ENCODE measurements around the gene PRR13. TPM values are rescaled to one million over a fixed set of nuclear protein-coding genes. Genes with fewer than 3 reads are reported as not detected.

The PRR13 gene
- polyA plus RNA-seq, 1 of the 3 experiments (the other 2 are of a cell fraction), result 58.5 TPM

DNA sequence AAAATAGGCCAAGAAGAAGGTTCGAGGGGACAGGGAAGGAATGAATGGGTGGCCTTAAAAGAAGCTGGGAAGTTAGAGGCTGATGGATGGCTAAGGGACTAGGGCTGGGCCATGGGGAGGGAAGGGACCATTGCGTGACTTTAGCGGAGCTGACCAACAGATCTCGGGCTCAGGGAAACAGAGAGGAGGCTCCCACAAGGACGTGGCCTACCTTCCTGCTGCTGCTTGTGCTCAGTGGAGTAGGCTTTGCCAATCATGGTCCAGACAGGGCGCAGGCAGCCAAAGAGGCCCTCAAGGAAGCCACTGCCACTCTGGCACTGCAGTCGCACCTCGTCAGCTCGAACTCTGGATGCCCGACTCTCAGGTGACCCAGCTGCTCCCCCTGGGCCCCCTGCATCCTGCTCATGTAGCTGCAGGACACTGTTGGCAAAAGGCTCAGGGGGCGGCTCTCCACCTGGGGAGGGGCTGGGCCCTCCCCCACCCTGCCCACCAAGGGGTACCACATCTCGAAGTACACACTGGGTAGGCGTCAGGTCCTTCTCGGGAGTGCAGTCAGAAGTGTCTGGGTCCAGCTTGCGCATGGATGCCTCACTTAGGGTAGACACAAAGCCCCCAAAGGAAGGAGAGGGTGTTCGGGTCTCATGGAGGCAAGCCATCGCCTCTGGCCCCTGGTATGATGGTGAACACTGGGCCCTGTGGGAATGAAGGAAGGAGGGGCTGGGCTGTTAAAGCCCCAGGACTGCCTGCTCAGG lies 45.4 kb downstream of the PRR13 start:
- peaks cover 0 to 2% of the 10 kb centered on the region in 2 experiments; a peak in 1 of 4 replicates for H3K4me1 ChIP-seq (ENCODE audit: control insufficient read depth in 1 of 2, insufficient read depth in 2 of 2, low read depth in 1 of 2, low read length in 1 of 2)
- H3K9me3 ChIP-seq, result no peaks in the 10 kb centered on the region
- CTCF ChIA-PET, result interaction anchor here (1.2 to 2.9 kb wide), 2 partner anchors 11 to 22 kb away, joined by 3 to 13 read pairs; no protein-coding TSS in a partner anchor
- H3K9ac ChIP-seq, result no peak overlapping the region
- TF ChIP-seq POLR2AphosphoS5 (IDR thresholded peaks at IDR 0.05; ENCODE audit: low read depth, low read length) (no peak), FOXM1 (IDR thresholded peaks at IDR 0.05; ENCODE audit: low read depth) (no peak), GABPA (IDR thresholded peaks at IDR 0.05; ENCODE audit: low read depth) (no peak), EP300 (IDR thresholded peaks at IDR 0.05; ENCODE audit: borderline replicate concordance in 1 of 2, low read depth in 1 of 2, low read length in 1 of 2) (no peak), SMC3 (IDR thresholded peaks at IDR 0.05; ENCODE audit: low read depth, low read length) (no peak), TCF12 (IDR thresholded peaks at IDR 0.05) (no peak), TEAD4 (IDR thresholded peaks at IDR 0.05; ENCODE audit: borderline replicate concordance, insufficient read depth) (no peak), RFX5 (IDR thresholded peaks at IDR 0.05; ENCODE audit: low read length) (no peak), RAD21 (IDR thresholded peaks at IDR 0.05; ENCODE audit: low read length) (no peak), CHD2 (IDR thresholded peaks at IDR 0.05; ENCODE audit: low read length, partially characterized antibody) (no peak)
- TF ChIP-seq, protein P1, sequence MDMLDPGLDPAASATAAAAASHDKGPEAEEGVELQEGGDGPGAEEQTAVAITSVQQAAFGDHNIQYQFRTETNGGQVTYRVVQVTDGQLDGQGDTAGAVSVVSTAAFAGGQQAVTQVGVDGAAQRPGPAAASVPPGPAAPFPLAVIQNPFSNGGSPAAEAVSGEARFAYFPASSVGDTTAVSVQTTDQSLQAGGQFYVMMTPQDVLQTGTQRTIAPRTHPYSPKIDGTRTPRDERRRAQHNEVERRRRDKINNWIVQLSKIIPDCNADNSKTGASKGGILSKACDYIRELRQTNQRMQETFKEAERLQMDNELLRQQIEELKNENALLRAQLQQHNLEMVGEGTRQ (IDR thresholded peaks at IDR 0.05; ENCODE audit: borderline replicate concordance, low read depth, low read length), result no peak
- TF ChIP-seq, protein P2, sequence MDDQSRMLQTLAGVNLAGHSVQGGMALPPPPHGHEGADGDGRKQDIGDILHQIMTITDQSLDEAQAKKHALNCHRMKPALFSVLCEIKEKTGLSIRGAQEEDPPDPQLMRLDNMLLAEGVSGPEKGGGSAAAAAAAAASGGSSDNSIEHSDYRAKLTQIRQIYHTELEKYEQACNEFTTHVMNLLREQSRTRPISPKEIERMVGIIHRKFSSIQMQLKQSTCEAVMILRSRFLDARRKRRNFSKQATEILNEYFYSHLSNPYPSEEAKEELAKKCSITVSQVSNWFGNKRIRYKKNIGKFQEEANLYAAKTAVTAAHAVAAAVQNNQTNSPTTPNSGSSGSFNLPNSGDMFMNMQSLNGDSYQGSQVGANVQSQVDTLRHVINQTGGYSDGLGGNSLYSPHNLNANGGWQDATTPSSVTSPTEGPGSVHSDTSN (IDR thresholded peaks at IDR 0.05), result no peak
- TF ChIP-seq, protein P3, sequence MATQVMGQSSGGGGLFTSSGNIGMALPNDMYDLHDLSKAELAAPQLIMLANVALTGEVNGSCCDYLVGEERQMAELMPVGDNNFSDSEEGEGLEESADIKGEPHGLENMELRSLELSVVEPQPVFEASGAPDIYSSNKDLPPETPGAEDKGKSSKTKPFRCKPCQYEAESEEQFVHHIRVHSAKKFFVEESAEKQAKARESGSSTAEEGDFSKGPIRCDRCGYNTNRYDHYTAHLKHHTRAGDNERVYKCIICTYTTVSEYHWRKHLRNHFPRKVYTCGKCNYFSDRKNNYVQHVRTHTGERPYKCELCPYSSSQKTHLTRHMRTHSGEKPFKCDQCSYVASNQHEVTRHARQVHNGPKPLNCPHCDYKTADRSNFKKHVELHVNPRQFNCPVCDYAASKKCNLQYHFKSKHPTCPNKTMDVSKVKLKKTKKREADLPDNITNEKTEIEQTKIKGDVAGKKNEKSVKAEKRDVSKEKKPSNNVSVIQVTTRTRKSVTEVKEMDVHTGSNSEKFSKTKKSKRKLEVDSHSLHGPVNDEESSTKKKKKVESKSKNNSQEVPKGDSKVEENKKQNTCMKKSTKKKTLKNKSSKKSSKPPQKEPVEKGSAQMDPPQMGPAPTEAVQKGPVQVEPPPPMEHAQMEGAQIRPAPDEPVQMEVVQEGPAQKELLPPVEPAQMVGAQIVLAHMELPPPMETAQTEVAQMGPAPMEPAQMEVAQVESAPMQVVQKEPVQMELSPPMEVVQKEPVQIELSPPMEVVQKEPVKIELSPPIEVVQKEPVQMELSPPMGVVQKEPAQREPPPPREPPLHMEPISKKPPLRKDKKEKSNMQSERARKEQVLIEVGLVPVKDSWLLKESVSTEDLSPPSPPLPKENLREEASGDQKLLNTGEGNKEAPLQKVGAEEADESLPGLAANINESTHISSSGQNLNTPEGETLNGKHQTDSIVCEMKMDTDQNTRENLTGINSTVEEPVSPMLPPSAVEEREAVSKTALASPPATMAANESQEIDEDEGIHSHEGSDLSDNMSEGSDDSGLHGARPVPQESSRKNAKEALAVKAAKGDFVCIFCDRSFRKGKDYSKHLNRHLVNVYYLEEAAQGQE (IDR thresholded peaks at IDR 0.05; ENCODE audit: low read depth, low read length), result no peak
- H3K9me2 ChIP-seq, result no peaks in the 10 kb centered on the region
- peaks cover 20% of the 10 kb centered on the region for H4K20me1 ChIP-seq (ENCODE audit: insufficient read depth)
- WGBS (ENCODE audit: low lambda C conversion rate), result 93% methylated on average over 10 of the region's 17 CpGs
- no peak overlapping the region; a peak in 1 of 4 replicates for H3K27ac ChIP-seq (ENCODE audit: low read depth in 2 of 2, low read length in 1 of 2)
- peaks cover 39 to 43% of the 10 kb centered on the region in 2 experiments for H3K36me3 ChIP-seq (replicated peaks in 1 of 2; ENCODE audit: control insufficient read depth in 1 of 2, insufficient read depth in 2 of 2, low read length in 1 of 2)
- no peaks in the 10 kb centered on the region for H3K27me3 ChIP-seq (ENCODE audit: insufficient read depth)
- H3K79me2 ChIP-seq (ENCODE audit: insufficient read depth), result peaks cover 40% of the 10 kb centered on the region; the same call in 1 of the 2 replicates
- no peak overlapping the region for H3K4me3 ChIP-seq (ENCODE audit: low read depth in 2 of 2, low read length in 1 of 2)
- no peak overlapping the region for H3K4me2 ChIP-seq
- H3F3A ChIP-seq (replicated peaks; ENCODE audit: insufficient read depth), result peaks cover 41% of the 10 kb centered on the region
- no peak overlapping the region for H2AFZ ChIP-seq (ENCODE audit: low read depth)
- POLR2A ChIA-PET, result interaction anchor here (1.1 kb wide), 1 partner anchor 8 kb away, joined by 3 read pairs; no protein-coding TSS in a partner anchor
- no peak for DNase-seq
